H9 (cell line): ENCODE measurements around the gene GRM1. TPM values are rescaled to one million over a fixed set of nuclear protein-coding genes. Genes with fewer than 3 reads are reported as not detected.

Experiments used
- DNase-seq: peaks from one replicate; pipeline ENCODE4 v3.0.0-alpha.2; 2017
- H2AFZ ChIP-seq: one replicate; pipeline ENCODE4 v1.6.1; 2013; ENCODE audit warnings: mild to moderate bottlenecking, low read length, control low read depth, moderate library complexity
- H2AK5ac ChIP-seq: 2 replicates; pipeline ENCODE4 v1.6.1; 2013; ENCODE audit warnings: low read length, control low read depth, mixed read lengths; ENCODE audit not compliant: insufficient read length
- H2BK120ac ChIP-seq: one replicate; pipeline ENCODE4 v1.6.1; 2013; ENCODE audit warnings: low read depth, mild to moderate bottlenecking, low read length, control low read depth, inconsistent platforms; ENCODE audit not compliant: poor library complexity, severe bottlenecking
- H2BK12ac ChIP-seq: 2 replicates; pipeline ENCODE4 v1.6.1; 2013; ENCODE audit warnings: low read length, control low read depth, mixed read lengths, low read depth; ENCODE audit not compliant: insufficient read length
- H2BK15ac ChIP-seq: 2 replicates; pipeline ENCODE4 v1.6.1; 2013; ENCODE audit warnings: low read depth, low read length, control low read depth
- H2BK20ac ChIP-seq: one replicate; pipeline ENCODE4 v1.6.1; 2013; ENCODE audit warnings: low read depth, mild to moderate bottlenecking, low read length, control low read depth, inconsistent platforms; ENCODE audit not compliant: poor library complexity, severe bottlenecking
- H2BK5ac ChIP-seq: 2 replicates; pipeline ENCODE4 v1.6.1; 2013; ENCODE audit warnings: low read length, control low read depth, mixed read lengths; ENCODE audit not compliant: insufficient read length
- H3K14ac ChIP-seq: 2 replicates; pipeline ENCODE4 v1.6.1; 2013; ENCODE audit warnings: low read length, control low read depth; ENCODE audit not compliant: insufficient read depth
- H3K18ac ChIP-seq: 2 replicates; pipeline ENCODE4 v1.6.1; 2013; ENCODE audit warnings: low read depth, mild to moderate bottlenecking, mixed read lengths, low read length, control low read depth; ENCODE audit not compliant: insufficient read length
- H3K23ac ChIP-seq: 2 replicates; pipeline ENCODE4 v1.6.1; 2013; ENCODE audit warnings: low read length, control low read depth, mixed read lengths, low read depth; ENCODE audit not compliant: insufficient read length
- H3K23me2 ChIP-seq: 2 replicates; pipeline ENCODE4 v1.6.1; 2013; ENCODE audit warnings: low read depth, mild to moderate bottlenecking, mixed read lengths, low read length, control low read depth; ENCODE audit not compliant: insufficient read length, poor library complexity, severe bottlenecking
- H3K27ac ChIP-seq: 2 replicates; pipeline ENCODE4 v1.5.1; 2013; ENCODE audit warnings: low read length, control low read depth, mixed read lengths, low read depth; ENCODE audit not compliant: insufficient read length
- H3K27me3 ChIP-seq: 2 replicates; pipeline ENCODE4 v1.6.1; 2013; ENCODE audit warnings: low read length, control low read depth, inconsistent platforms; ENCODE audit not compliant: insufficient read depth
- H3K4ac ChIP-seq: 2 replicates; pipeline ENCODE4 v1.6.1; 2013; ENCODE audit warnings: low read depth, mild to moderate bottlenecking, control low read depth, inconsistent platforms, low read length, moderate library complexity
- H3K4me1 ChIP-seq: 2 replicates; pipeline ENCODE4 v1.6.1; 2013; ENCODE audit warnings: low read length, control low read depth, inconsistent platforms; ENCODE audit not compliant: insufficient read depth
- H3K4me2 ChIP-seq: 2 replicates; pipeline ENCODE4 v1.6.1; 2013; ENCODE audit warnings: low read length, control low read depth, mixed read lengths; ENCODE audit not compliant: insufficient read length, insufficient read depth
- H3K56ac ChIP-seq: 2 replicates; pipeline ENCODE4 v1.6.1; 2013; ENCODE audit warnings: low read depth, mild to moderate bottlenecking, mixed read lengths, low read length, control low read depth; ENCODE audit not compliant: insufficient read length
- H3K79me1 ChIP-seq: 2 replicates; pipeline ENCODE4 v1.6.1; 2013; ENCODE audit warnings: low read depth, mild to moderate bottlenecking, moderate library complexity, low read length, control low read depth, inconsistent platforms; ENCODE audit not compliant: insufficient read depth, poor library complexity, severe bottlenecking
- H3K79me2 ChIP-seq: 2 replicates; pipeline ENCODE4 v1.6.1; 2013; ENCODE audit warnings: low read length, control low read depth, inconsistent platforms; ENCODE audit not compliant: insufficient read depth
- H3K9ac ChIP-seq: 2 replicates; pipeline ENCODE4 v1.6.1; 2013; ENCODE audit warnings: low read length, control low read depth, mixed read lengths; ENCODE audit not compliant: insufficient read length; ENCODE audit errors: extremely low read depth
- H3K9me3 ChIP-seq: one replicate; pipeline ENCODE4 v1.6.1; 2013; ENCODE audit warnings: low read depth, low read length, inconsistent platforms; ENCODE audit not compliant: control insufficient read depth
- H3T11ph ChIP-seq: one replicate; pipeline ENCODE4 v1.6.1; 2013; ENCODE audit warnings: mild to moderate bottlenecking, low read length, control low read depth, inconsistent platforms
- H4K20me1 ChIP-seq: one replicate; pipeline ENCODE4 v1.6.1; 2013; ENCODE audit not compliant: control insufficient read depth, insufficient read length, insufficient read depth
- H4K5ac ChIP-seq: 2 replicates; pipeline ENCODE4 v1.6.1; 2013; ENCODE audit warnings: low read depth, mild to moderate bottlenecking, mixed read lengths, low read length, control low read depth; ENCODE audit not compliant: insufficient read length
- H4K8ac ChIP-seq: replicated peaks from 2 replicates; pipeline ENCODE4 v1.6.1; 2013; ENCODE audit warnings: low read length, control low read depth, mixed read lengths, low read depth; ENCODE audit not compliant: insufficient read length
- H4K91ac ChIP-seq: 2 replicates; pipeline ENCODE4 v1.6.1; 2013; ENCODE audit warnings: low read depth, mild to moderate bottlenecking, moderate library complexity, mixed read lengths, low read length, control low read depth; ENCODE audit not compliant: insufficient read length
- H3K27ac Mint-ChIP-seq, 3 experiments: 2 replicates in 2 of 3; 3 replicates in 1 of 3; pipeline ENCODE4 v1.8.0; 2020 to 2021; ENCODE audit warnings: mixed read lengths in 3 of 3, mild to moderate bottlenecking in 1 of 3, moderate library complexity in 1 of 3
- H3K27me3 Mint-ChIP-seq: 2 replicates; pipeline ENCODE4 v1.8.0; 2021; ENCODE audit warnings: low read depth, mild to moderate bottlenecking, moderate library complexity, mixed read lengths
- H3K36me3 Mint-ChIP-seq, 3 experiments: 2 replicates in 2 of 3; 3 replicates in 1 of 3; pipeline ENCODE4 v1.8.0; 2020 to 2021; ENCODE audit warnings: low read depth in 3 of 3, mixed read lengths in 3 of 3; ENCODE audit not compliant: insufficient read depth in 1 of 3
- H3K4me1 Mint-ChIP-seq, 2 experiments: 2 replicates each; pipeline ENCODE4 v1.8.0; 2020; ENCODE audit warnings: mixed read lengths in 2 of 2
- H3K4me3 Mint-ChIP-seq, 2 experiments: 2 replicates in 1 of 2; 3 replicates in 1 of 2; pipeline ENCODE4 v1.8.0; 2020 to 2021; ENCODE audit warnings: mild to moderate bottlenecking in 2 of 2, mixed read lengths in 2 of 2, moderate library complexity in 1 of 2
- H3K9me3 Mint-ChIP-seq, 2 experiments: 2 replicates in 1 of 2; 3 replicates in 1 of 2; pipeline ENCODE4 v1.8.0; 2020; ENCODE audit warnings: mild to moderate bottlenecking in 2 of 2, mixed read lengths in 2 of 2, moderate library complexity in 1 of 2
- CTCF ChIP-seq: fragments of 200-600 bp; sonication (generic); conservative IDR thresholded peaks from 3 replicates; pipeline ENCODE4 v1.8.0; 2021; ENCODE audit warnings: antibody characterized with exemption, mild to moderate bottlenecking
- WGBS: extraction: QIAGEN DNeasy Blood & Tissue Kit; methylation state at CpG from one replicate; pipeline ENCODE4 v1.1.7; 2013; ENCODE audit warnings: missing lambda C conversion rate, low lambda C conversion rate, mixed read lengths; ENCODE audit not compliant: insufficient read length; ENCODE audit errors: extremely low coverage; 5-methylcytosine and 5-hydroxymethylcytosine counted together
- total RNA-seq: library from RNA; stranded (reverse); gene quantifications from 2 replicates; pipeline ENCODE4 v1.2.1, GENCODE V29; 2021

GRM1 gene
- total RNA-seq, 1 experiment from 2014 or later: 0.39 TPM

GRCh38 chr6:146110990-146111389, 82.1 kb downstream of the GRM1 start:
- Histone ChIP-seq H2AFZ (no peak overlapping the region), H3K79me2 (no peaks in the 10 kb centered on the region), H3T11ph (no peak overlapping the region), H2BK15ac (no peak overlapping the region), H2AK5ac (no peak overlapping the region), H3K79me1 (no peaks in the 10 kb centered on the region), H3K27ac (no peak overlapping the region), H3K4me1 (no peaks in the 10 kb centered on the region), H3K18ac (no peak overlapping the region), H3K4ac (no peak overlapping the region), H2BK20ac (no peak overlapping the region), H2BK5ac (no peak overlapping the region), H3K9me3 (no peaks in the 10 kb centered on the region), H3K23ac (no peak overlapping the region), H3K27me3 (no peaks in the 10 kb centered on the region), H3K9ac (no peak overlapping the region), H3K23me2 (no peaks in the 10 kb centered on the region), H2BK12ac (no peak overlapping the region), H4K5ac (no peak overlapping the region), H3K56ac (no peak overlapping the region), H4K91ac (no peak overlapping the region), H4K20me1 (no peaks in the 10 kb centered on the region), H2BK120ac (no peak overlapping the region), H3K14ac (no peak overlapping the region), H3K4me2 (no peak overlapping the region), H4K8ac (no peak overlapping the region)
- Mint-ChIP-seq H3K9me3 (peaks cover 6 to 10% of the 10 kb centered on the region in 2 experiments), H3K27ac (no peak overlapping the region), H3K4me3 (no peak overlapping the region), H3K27me3 (no peaks in the 10 kb centered on the region), H3K36me3 (peaks cover 0 to 8% (median 7%) of the 10 kb centered on the region in 3 experiments; a peak in 4 of 7 replicates), H3K4me1 (no peaks in the 10 kb centered on the region)
- no CpG with 5 or more reads among the region's 1 CpG for WGBS
- DNase-seq: no peak
- no peak for TF ChIP-seq CTCF
